Activated CD4-positive, CD25-positive, alpha-beta regulatory T cell treated with anti-CD3 and anti-CD28 coated beads, Interleukin-2, amount 50 U/mL, for 72 hours (primary cell): Measurements from ENCODE around the gene MYO1E.
"Not testable (repeated sequence)": the region's sequence is repeated elsewhere in the genome, so short reads cannot be mapped to it uniquely, and the experiment has no call there.

Source experiments
- DNase-seq: peaks from one replicate; pipeline ENCODE4 v3.0.0; 2021

The MYO1E gene

GRCh38 chr15:59372352-59373211 is at the start of gene MYO1E:
Gene MYO1E, minus strand, starts transcription at chr15:59372871. Its CDS starts 371 bp downstream, at chr15:59372500.
- DNase-seq, result peak; percentile 37

- DNase-seq, result no peak
Measured at GRCh38 chr15:59420986-59421618, 48.4 kb upstream of the MYO1E start.

GRCh38 chr15:59420108-59420507 is 47.4 kb upstream of the MYO1E start:
- no peak for DNase-seq

- no peak for DNase-seq
Measured at GRCh38 chr15:59419170-59419569, 46.5 kb upstream of the MYO1E start.

GRCh38 chr15:59416816-59417215 is 44.1 kb upstream of the MYO1E start:
- DNase-seq, result no peak

GRCh38 chr15:59413577-59413976 is 40.9 kb upstream of the MYO1E start:
- DNase-seq, result no peak

GRCh38 chr15:59410391-59410896 is 37.8 kb upstream of the MYO1E start:
- DNase-seq, result no peak

GRCh38 chr15:59407946-59408345 is 35.3 kb upstream of the MYO1E start:
- no peak for DNase-seq

GRCh38 chr15:59406446-59406845 is 33.8 kb upstream of the MYO1E start:
- DNase-seq, result no peak

GRCh38 chr15:59405079-59405478 is 32.4 kb upstream of the MYO1E start:
- DNase-seq, result no peak

GRCh38 chr15:59401824-59402569 is 29.3 kb upstream of the MYO1E start:
- no peak for DNase-seq

- DNase-seq, result not testable (repeated sequence)
Measured at GRCh38 chr15:59401051-59401823, 28.6 kb upstream of the MYO1E start.

- no peak for DNase-seq
Measured at GRCh38 chr15:59400103-59400813, 27.6 kb upstream of the MYO1E start.

- DNase-seq, result no peak
Measured at GRCh38 chr15:59399465-59400102, 26.9 kb upstream of the MYO1E start.

GRCh38 chr15:59398220-59398619 is 25.5 kb upstream of the MYO1E start:
- DNase-seq, result no peak

- DNase-seq, result no peak
Measured at GRCh38 chr15:59396679-59397078, 24.0 kb upstream of the MYO1E start.

GRCh38 chr15:59396211-59396610 is 23.5 kb upstream of the MYO1E start:
- DNase-seq, result no peak

GRCh38 chr15:59394166-59394661 is 21.5 kb upstream of the MYO1E start:
- no peak for DNase-seq

GRCh38 chr15:59392299-59392698 is 19.6 kb upstream of the MYO1E start:
- no peak for DNase-seq

- DNase-seq, result no peak
Measured at GRCh38 chr15:59388670-59389069, 16.0 kb upstream of the MYO1E start.

- not testable (repeated sequence) for DNase-seq
Measured at GRCh38 chr15:59387196-59387878, 14.7 kb upstream of the MYO1E start.
